RPMI8226 (cell line): ENCODE results near the gene TMEM19.

Experiments used
- DNase-seq: peaks from one replicate; pipeline ENCODE4 v3.0.0-alpha.2; 2015

Gene TMEM19

DNA sequence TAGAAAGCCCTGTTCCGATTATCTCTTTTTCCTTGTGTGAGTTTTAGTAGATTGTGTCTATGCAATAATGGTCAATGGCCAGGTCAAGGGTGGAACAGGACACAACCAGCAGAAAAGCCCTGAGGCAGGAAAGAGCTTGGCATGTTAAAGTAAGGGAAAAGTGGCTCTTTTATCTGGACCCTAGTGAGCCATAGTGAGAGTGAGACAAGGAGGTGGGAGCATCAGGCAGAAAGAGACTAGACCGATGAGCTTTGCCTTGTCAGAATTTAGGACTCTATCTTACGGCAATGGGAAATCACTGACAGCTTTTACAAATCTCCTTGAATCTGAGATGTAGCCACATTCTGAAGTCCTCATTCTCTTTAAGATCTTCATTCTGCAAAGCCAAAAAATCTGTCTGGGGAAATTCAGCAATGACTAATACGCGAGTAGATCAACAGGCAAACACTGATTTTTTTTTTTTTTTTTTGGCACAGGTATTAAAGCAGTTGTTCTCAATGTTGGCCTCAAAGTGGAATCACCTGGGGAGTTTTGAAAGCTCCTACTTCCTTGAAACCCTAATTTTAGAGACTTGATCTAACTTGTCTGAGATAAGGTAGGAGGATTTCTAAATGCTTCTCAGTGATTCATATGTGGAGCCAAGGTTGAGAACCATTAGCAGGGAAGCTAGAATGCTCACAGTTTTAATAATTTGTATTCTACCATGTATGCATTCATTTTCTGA lies 33.9 kb downstream of the TMEM19 start:
- no peak for DNase-seq

- DNase-seq: peak; percentile 5
Observed at GRCh38 chr12:71721783-71722505, 36.1 kb downstream of the TMEM19 start.

- DNase-seq: no peak
Observed at GRCh38 chr12:71725011-71725410, 39.1 kb downstream of the TMEM19 start.

GRCh38 chr12:71726548-71726947 lies 40.7 kb downstream of the TMEM19 start:
- no peak for DNase-seq

DNA sequence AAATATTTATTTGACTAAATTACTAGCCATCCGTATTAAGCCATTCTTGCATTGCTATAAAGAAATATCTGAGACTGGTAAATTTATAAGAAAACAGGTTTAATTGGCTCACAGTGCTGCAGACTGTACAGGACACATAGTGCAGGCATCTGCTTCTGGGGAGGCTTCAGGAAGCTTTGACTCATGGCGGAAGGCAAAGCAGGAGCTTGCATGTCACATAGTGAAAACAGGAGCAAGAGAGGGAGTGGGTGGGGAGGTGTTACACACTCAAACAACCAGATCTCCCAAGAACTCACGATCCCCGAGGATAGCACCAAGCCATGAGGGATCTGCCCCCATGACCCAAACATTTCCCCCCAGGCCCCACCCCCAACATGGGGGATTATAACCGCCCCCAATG lies 42.1 kb downstream of the TMEM19 start:
- DNase-seq: no peak

- DNase-seq: no peak
Observed at GRCh38 chr12:71730936-71731335, 45.1 kb downstream of the TMEM19 start.

- DNase-seq: peak; percentile 7
Observed at GRCh38 chr12:71731439-71732356, 45.8 kb downstream of the TMEM19 start.

DNA sequence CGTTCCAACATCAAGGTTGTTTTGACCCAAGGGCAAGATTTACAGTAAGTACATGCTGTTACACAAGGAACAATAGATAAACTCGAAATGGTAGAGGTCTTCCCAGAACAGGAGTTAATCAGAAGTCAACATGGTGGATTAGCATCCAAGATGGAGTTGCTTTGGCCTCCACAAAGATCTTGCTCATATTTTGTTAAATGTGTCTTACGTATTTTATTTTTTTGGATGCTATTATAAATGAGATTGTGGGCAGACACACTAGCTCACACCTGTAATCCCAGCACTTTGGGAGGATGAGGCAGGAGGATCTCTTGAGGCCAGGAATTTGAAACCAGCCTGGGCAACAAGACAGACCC lies 46.5 kb downstream of the TMEM19 start:
- no peak for DNase-seq

GRCh38 chr12:71737197-71737596 lies 51.3 kb downstream of the TMEM19 start:
- no peak for DNase-seq

- DNase-seq: no peak
Observed at GRCh38 chr12:71742998-71743397, 57.1 kb downstream of the TMEM19 start.

GRCh38 chr12:71744522-71745300 lies 58.8 kb downstream of the TMEM19 start:
- no peak for DNase-seq

DNA sequence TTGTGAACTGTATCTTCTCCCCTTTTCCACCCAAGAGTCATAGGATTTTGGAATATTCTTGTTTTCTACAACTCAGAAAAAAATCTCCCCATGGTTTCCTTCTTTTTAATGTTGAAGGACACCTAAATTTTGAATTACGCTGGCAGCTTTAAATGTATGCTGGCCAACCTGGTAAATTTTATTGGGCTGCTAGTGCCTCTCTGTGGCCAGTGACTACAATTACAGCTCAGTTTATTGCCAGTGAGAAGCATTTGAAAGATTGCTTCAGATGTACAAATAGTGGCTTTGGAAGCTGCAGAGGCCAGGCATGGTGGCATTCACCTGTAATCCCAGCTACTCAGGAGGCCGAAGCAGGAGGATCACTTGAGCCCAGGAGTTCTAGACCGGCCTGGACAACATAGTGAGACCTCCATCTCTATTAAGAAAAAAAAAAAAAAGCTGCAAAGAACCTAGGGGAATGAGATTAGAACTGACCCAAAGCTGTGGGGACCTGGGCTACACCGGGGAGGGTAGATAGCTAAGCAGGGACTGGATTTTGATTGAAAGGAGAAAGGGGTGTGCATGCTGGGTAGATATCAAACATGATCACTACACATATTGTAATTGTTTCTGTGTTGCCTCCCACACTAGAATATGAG lies 61.2 kb downstream of the TMEM19 start:
- peak; percentile 65 for DNase-seq

DNA sequence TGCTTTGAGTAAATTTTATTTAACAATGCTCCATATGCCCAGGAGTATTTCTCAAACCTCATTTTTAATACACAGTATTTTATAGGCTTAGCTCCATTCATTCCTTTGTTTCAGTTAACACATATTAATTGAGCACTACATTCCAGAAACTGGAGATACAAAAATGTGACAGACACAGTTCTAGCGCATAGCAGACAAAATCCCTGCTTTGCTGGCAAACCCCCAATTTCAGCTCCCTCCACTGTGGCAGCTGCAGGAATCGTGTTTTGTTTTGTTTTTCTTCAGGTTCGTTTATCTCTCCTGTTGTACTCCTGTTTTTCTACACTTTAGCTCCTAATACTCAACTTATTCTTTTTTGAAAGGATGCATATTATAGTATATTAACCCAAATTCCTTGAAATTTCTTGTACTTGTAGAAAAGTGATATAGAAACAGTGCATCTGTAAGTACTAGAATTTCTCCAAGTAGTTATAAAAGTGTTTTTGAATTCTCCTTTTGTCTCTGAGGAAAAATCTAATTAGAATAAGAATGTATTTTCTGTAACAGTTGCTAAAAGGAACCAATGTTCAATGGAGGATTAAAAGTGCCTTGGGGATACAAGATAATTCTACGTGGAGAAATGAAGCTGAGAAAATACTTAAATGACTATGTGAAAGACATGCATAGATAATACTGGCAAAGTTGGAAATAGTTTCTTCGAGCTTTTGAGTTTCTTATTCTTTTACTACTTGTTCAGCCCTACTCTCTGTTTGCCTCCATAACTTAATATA lies 62.4 kb downstream of the TMEM19 start:
- DNase-seq: peak; percentile 11

GRCh38 chr12:71749666-71750065 lies 63.8 kb downstream of the TMEM19 start:
- no peak for DNase-seq

GRCh38 chr12:71752891-71753290 lies 67.0 kb downstream of the TMEM19 start:
- no peak for DNase-seq
